HepG2 (cell line): Measurements from ENCODE around the gene AJM1. TPM values are rescaled to one million over a fixed set of nuclear protein-coding genes. Genes with fewer than 3 reads are reported as not detected.
A peak's percentile ranks its signal among the peaks of the same experiment; 100 is the strongest.

Source experiments
- ATF1 ChIP-seq: IDR thresholded peaks from 2 replicates; pipeline ENCODE4 v1.6.1; 2016; ENCODE audit warnings: mild to moderate bottlenecking, control low read depth
- CEBPG ChIP-seq: IDR thresholded peaks from 2 replicates; pipeline ENCODE4 v1.6.1; 2016
- DNMT3B ChIP-seq: conservative IDR thresholded peaks from 2 replicates; pipeline ENCODE4 v1.6.1; 2016; ENCODE audit warnings: missing biosample characterization, control low read depth
- GABPB1 ChIP-seq: IDR thresholded peaks from 2 replicates; pipeline ENCODE4 v1.6.1; 2016; ENCODE audit warnings: mild to moderate bottlenecking, missing genetic modification reagents, moderate library complexity, missing compliant biosample characterization
- GFI1 ChIP-seq: sonication (generic); formaldehyde crosslinking; IDR thresholded peaks from 2 replicates; pipeline ENCODE4 v1.5.0; 2020; ENCODE audit warnings: missing genetic modification reagents, mild to moderate bottlenecking, borderline replicate concordance
- HCFC1 ChIP-seq: fragments of 150-350 bp; IDR thresholded peaks from 2 replicates; pipeline ENCODE4 v1.6.1; 2014; ENCODE audit warnings: low read depth, low read length
- HDAC6 ChIP-seq: fragments of 200-600 bp; sonication (generic); IDR thresholded peaks from 2 replicates; pipeline ENCODE4 v1.7.0; 2017; ENCODE audit warnings: mild to moderate bottlenecking, antibody characterized with exemption, low read length, low read depth
- HNRNPLL ChIP-seq: fragments of 200-400 bp; formaldehyde crosslinking; IDR thresholded peaks from 2 replicates; pipeline ENCODE4 v1.6.1; 2017; ENCODE audit warnings: mild to moderate bottlenecking, low read depth, low read length; ENCODE audit not compliant: poor library complexity, severe bottlenecking
- KAT8 ChIP-seq: IDR thresholded peaks from 2 replicates; pipeline ENCODE4 v1.6.1; 2016; ENCODE audit warnings: missing genetic modification reagents, missing compliant biosample characterization
- MYC ChIP-seq: sonication (generic); formaldehyde crosslinking; IDR thresholded peaks from 2 replicates; pipeline ENCODE4 v1.9.0; 2021; ENCODE audit warnings: missing genetic modification reagents, borderline replicate concordance
- PAWR ChIP-seq: sonication (generic); formaldehyde crosslinking; IDR thresholded peaks from 2 replicates; pipeline ENCODE4 v1.4.0; 2020; ENCODE audit warnings: missing genetic modification reagents, mild to moderate bottlenecking, borderline replicate concordance
- RAD51 ChIP-seq: fragments of 450-650 bp; IDR thresholded peaks from 2 replicates; pipeline ENCODE4 v1.6.1; 2016; ENCODE audit warnings: borderline replicate concordance
- U2AF2 ChIP-seq: fragments of 200-400 bp; formaldehyde crosslinking; IDR thresholded peaks from 2 replicates; pipeline ENCODE4 v1.6.1; 2017; ENCODE audit warnings: low read depth, mild to moderate bottlenecking, low read length
- ZBTB38 ChIP-seq: sonication (generic); formaldehyde crosslinking; IDR thresholded peaks from 2 replicates; pipeline ENCODE4 v1.5.1; 2020; ENCODE audit warnings: mild to moderate bottlenecking, missing genetic modification reagents
- ZFYVE20 ChIP-seq: sonication (generic); formaldehyde crosslinking; IDR thresholded peaks from 2 replicates; pipeline ENCODE4 v1.8.0; 2023; ENCODE audit warnings: low read depth, mild to moderate bottlenecking, moderate library complexity, missing genetic modification reagents, borderline replicate concordance
- ZMYM3 ChIP-seq: sonication (generic); formaldehyde crosslinking; IDR thresholded peaks from 2 replicates; pipeline ENCODE4 v1.5.1; 2020; ENCODE audit warnings: mild to moderate bottlenecking, missing genetic modification reagents
- ZNF10 ChIP-seq: sonication (generic); formaldehyde crosslinking; IDR thresholded peaks from 2 replicates; pipeline ENCODE4 v1.4.0; 2020; ENCODE audit warnings: mild to moderate bottlenecking, low read depth, missing genetic modification reagents, borderline replicate concordance
- ZNF343 ChIP-seq: sonication (generic); formaldehyde crosslinking; IDR thresholded peaks from 2 replicates; pipeline ENCODE4 v1.4.0; 2020; ENCODE audit warnings: mild to moderate bottlenecking, missing genetic modification reagents
- ZNF460 ChIP-seq: sonication (generic); formaldehyde crosslinking; IDR thresholded peaks from 2 replicates; pipeline ENCODE4 v1.5.1; 2020; ENCODE audit warnings: missing genetic modification reagents, mild to moderate bottlenecking, borderline replicate concordance
- ZNF564 ChIP-seq: sonication (generic); formaldehyde crosslinking; IDR thresholded peaks from 2 replicates; pipeline ENCODE4 v1.8.1; 2023; ENCODE audit warnings: mild to moderate bottlenecking, missing genetic modification reagents
- ZNF589 ChIP-seq: sonication (generic); formaldehyde crosslinking; conservative IDR thresholded peaks from 2 replicates; pipeline ENCODE4 v1.8.0; 2022; ENCODE audit warnings: mild to moderate bottlenecking, moderate library complexity, missing genetic modification reagents
- ZNF841 ChIP-seq: sonication (generic); formaldehyde crosslinking; IDR thresholded peaks from 2 replicates; pipeline ENCODE4 v1.8.1; 2023; ENCODE audit warnings: missing genetic modification reagents, borderline replicate concordance
- polyA plus RNA-seq, 8 experiments: library from polyadenylated mRNA; depleted of rRNA in 3 of 8; stranded (reverse) in 7 of 8; unstranded in 1 of 8; fragments of >200 nt; fragmentation: Illumina TruSeq in 4 of 8; extraction: Trizol in 4 of 8; gene quantifications; 2 replicates each; pipeline versions ENCODE4 v1.2.1 to v1.2.3, GENCODE V29; 2011 to 2016; ENCODE audit warnings: low read depth in 4 of 8, missing spikeins in 1 of 8, mixed read lengths in 1 of 8; ENCODE audit not compliant: insufficient read depth in 1 of 8
- total RNA-seq, 5 experiments: library from RNA; depleted of rRNA; stranded (reverse); fragments of >200 nt; fragmentation: Illumina TruSeq; extraction: Trizol; gene quantifications; 2 replicates each; pipeline ENCODE4 v1.2.3, GENCODE V29; 2016; ENCODE audit warnings: low read depth in 1 of 5
- TF ChIP-seq, protein P1 (sequence below): sonication (generic); formaldehyde crosslinking; IDR thresholded peaks from 2 replicates; pipeline ENCODE4 v1.4.0; 2020; ENCODE audit warnings: missing genetic modification reagents
- TF ChIP-seq, protein P2 (sequence below): sonication (generic); formaldehyde crosslinking; IDR thresholded peaks from 2 replicates; pipeline ENCODE4 v1.4.0; 2020; ENCODE audit warnings: missing genetic modification reagents
- TF ChIP-seq, protein P3 (sequence below): sonication (generic); formaldehyde crosslinking; IDR thresholded peaks from 2 replicates; pipeline ENCODE4 v1.4.0; 2020; ENCODE audit warnings: missing genetic modification reagents, borderline replicate concordance
- TF ChIP-seq, protein P4 (sequence below): sonication (generic); formaldehyde crosslinking; conservative IDR thresholded peaks from 2 replicates; pipeline ENCODE4 v1.8.1; 2023; ENCODE audit warnings: missing genetic modification reagents

The AJM1 gene
- total and polyA plus RNA-seq, 2 of the 13 experiments (the other 11 are each of a cell fraction or from before 2014, with no cell fraction given), result 1.1 to 1.2 TPM

DNA sequence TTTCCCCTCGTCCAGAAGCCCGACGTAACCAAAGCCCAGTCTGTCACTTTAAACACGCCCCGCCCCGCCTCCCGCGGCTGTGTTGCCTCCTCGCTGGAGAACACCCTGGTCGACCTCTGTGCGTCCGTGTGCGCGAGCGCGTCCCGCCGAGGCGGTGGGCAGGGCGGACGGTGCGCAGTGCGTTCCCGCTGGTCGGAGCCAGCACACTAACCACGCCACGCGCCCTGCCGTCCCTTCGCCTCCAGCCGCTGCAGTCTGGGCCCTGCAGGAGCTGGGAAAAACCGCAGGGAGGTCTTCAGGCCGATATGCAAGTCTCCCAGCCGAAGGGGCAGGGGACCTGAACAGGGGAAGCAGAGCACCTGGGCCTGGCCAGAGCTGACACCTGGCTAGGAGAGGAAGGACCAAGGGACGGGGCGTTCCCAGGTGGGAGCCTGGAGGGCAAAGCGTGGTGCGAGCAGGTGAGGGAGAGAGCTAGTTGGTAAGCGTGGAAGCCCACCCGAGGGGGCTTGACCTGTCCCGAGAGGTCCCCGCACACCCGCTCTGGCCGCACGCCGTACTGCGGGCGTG lies 5.6 kb downstream of the AJM1 start (continued):
- peak; percentile 62 for TF ChIP-seq GABPB1 (CRISPR knock-in tag)
- TF ChIP-seq ZNF10 (CRISPR knock-in tag), result no peak
- TF ChIP-seq ZNF460 (CRISPR knock-in tag), result no peak
- TF ChIP-seq DNMT3B (CRISPR knock-in tag), result no peak
- TF ChIP-seq, protein P1, sequence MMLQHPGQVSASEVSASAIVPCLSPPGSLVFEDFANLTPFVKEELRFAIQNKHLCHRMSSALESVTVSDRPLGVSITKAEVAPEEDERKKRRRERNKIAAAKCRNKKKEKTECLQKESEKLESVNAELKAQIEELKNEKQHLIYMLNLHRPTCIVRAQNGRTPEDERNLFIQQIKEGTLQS (CRISPR knock-in tag), result no peak
- TF ChIP-seq, protein P2, sequence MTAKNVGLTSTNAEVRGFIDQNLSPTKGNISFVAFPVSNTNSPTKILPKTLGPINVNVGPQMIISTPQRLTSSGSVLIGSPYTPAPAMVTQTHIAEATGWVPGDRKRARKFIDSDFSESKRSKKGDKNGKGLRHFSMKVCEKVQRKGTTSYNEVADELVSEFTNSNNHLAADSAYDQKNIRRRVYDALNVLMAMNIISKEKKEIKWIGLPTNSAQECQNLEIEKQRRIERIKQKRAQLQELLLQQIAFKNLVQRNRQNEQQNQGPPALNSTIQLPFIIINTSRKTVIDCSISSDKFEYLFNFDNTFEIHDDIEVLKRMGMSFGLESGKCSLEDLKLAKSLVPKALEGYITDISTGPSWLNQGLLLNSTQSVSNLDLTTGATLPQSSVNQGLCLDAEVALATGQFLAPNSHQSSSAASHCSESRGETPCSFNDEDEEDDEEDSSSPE (CRISPR knock-in tag), result no peak
- TF ChIP-seq, protein P3, sequence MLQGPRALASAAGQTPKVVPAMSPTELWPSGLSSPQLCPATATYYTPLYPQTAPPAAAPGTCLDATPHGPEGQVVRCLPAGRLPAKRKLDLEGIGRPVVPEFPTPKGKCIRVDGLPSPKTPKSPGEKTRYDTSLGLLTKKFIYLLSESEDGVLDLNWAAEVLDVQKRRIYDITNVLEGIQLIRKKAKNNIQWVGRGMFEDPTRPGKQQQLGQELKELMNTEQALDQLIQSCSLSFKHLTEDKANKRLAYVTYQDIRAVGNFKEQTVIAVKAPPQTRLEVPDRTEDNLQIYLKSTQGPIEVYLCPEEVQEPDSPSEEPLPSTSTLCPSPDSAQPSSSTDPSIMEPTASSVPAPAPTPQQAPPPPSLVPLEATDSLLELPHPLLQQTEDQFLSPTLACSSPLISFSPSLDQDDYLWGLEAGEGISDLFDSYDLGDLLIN (CRISPR knock-in tag), result peak; percentile 76; the same call in 1 of the 2 replicates
- no peak for TF ChIP-seq RAD51
- TF ChIP-seq HDAC6, result no peak
- 0 out of 2 replicates have a peak, but pooled peaks have one; percentile 12 for TF ChIP-seq ZBTB38 (CRISPR knock-in tag)
- peak; percentile 71 for TF ChIP-seq ZMYM3 (CRISPR knock-in tag)
- TF ChIP-seq ZNF564 (CRISPR knock-in tag), result peak; percentile 62; the same call in 1 of the 2 replicates
- no peak; the same call in 1 of the 2 replicates for TF ChIP-seq CEBPG (CRISPR knock-in tag)
- TF ChIP-seq, protein P4, sequence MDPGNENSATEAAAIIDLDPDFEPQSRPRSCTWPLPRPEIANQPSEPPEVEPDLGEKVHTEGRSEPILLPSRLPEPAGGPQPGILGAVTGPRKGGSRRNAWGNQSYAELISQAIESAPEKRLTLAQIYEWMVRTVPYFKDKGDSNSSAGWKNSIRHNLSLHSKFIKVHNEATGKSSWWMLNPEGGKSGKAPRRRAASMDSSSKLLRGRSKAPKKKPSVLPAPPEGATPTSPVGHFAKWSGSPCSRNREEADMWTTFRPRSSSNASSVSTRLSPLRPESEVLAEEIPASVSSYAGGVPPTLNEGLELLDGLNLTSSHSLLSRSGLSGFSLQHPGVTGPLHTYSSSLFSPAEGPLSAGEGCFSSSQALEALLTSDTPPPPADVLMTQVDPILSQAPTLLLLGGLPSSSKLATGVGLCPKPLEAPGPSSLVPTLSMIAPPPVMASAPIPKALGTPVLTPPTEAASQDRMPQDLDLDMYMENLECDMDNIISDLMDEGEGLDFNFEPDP (CRISPR knock-in tag), result no peak
- TF ChIP-seq MYC, result peak; percentile 91
- no peak for TF ChIP-seq PAWR (CRISPR knock-in tag)
- TF ChIP-seq ATF1 (CRISPR knock-in tag), result no peak
- no peak for TF ChIP-seq U2AF2
- no peak for TF ChIP-seq ZNF343 (CRISPR knock-in tag)
- no peak for TF ChIP-seq ZNF841 (CRISPR knock-in tag)
- TF ChIP-seq HCFC1, result no peak
- TF ChIP-seq KAT8 (CRISPR knock-in tag), result no peak
- peak; percentile 45; the same call in 1 of the 2 replicates for TF ChIP-seq GFI1 (CRISPR knock-in tag)
- peak; percentile 72; the same call in 1 of the 2 replicates for TF ChIP-seq ZNF589 (CRISPR knock-in tag)
- TF ChIP-seq ZFYVE20 (CRISPR knock-in tag), result peak; percentile 42; the same call in 1 of the 2 replicates
- TF ChIP-seq HNRNPLL, result peak; percentile 80
